TTC549 (cell line): ENCODE measurements around the gene EMID1.
"Not testable (repeated sequence)": the region's sequence is repeated elsewhere in the genome, so short reads cannot be mapped to it uniquely, and the experiment has no call there.

Experiments used
- FAIRE-seq: peaks from 2 replicates; lab custom pipeline; 2012; peaks lifted over from hg19 to GRCh38; lab: Jason Lieb, UNC

EMID1 gene

GRCh38 chr22:29211466-29211865, 5.8 kb downstream of the EMID1 start:
- FAIRE-seq: no peak

GRCh38 chr22:29212743-29213142, 7.0 kb downstream of the EMID1 start:
- FAIRE-seq: no peak

- FAIRE-seq: no peak
Observed at GRCh38 chr22:29213493-29213892, 7.8 kb downstream of the EMID1 start.

- no peak for FAIRE-seq
Observed at GRCh38 chr22:29214232-29214631, 8.5 kb downstream of the EMID1 start.

- no peak for FAIRE-seq
Observed at GRCh38 chr22:29215012-29215860, 9.5 kb downstream of the EMID1 start.

- no peak for FAIRE-seq
Observed at GRCh38 chr22:29216011-29216872, 10.5 kb downstream of the EMID1 start.

- no peak for FAIRE-seq
Observed at GRCh38 chr22:29216873-29217666, 11.4 kb downstream of the EMID1 start.

GRCh38 chr22:29217827-29218757, 12.4 kb downstream of the EMID1 start:
- no peak for FAIRE-seq

GRCh38 chr22:29218758-29219408, 13.2 kb downstream of the EMID1 start:
- FAIRE-seq: no peak

- not testable (repeated sequence) for FAIRE-seq
Observed at GRCh38 chr22:29219409-29219782, 13.7 kb downstream of the EMID1 start.

- no peak for FAIRE-seq
Observed at GRCh38 chr22:29219881-29220670, 14.4 kb downstream of the EMID1 start.

- FAIRE-seq: no peak
Observed at GRCh38 chr22:29224121-29224858, 18.6 kb downstream of the EMID1 start.

- FAIRE-seq: no peak
Observed at GRCh38 chr22:29224859-29225410, 19.2 kb downstream of the EMID1 start.

- FAIRE-seq: no peak
Observed at GRCh38 chr22:29225422-29226090, 19.9 kb downstream of the EMID1 start.

GRCh38 chr22:29226351-29226981, 20.8 kb downstream of the EMID1 start:
- FAIRE-seq: no peak

GRCh38 chr22:29230972-29231875, 25.5 kb downstream of the EMID1 start:
- FAIRE-seq: no peak
